Measurements from ENCODE around the gene AFAP1. TPM values are rescaled to one million over a fixed set of nuclear protein-coding genes. Genes with fewer than 3 reads are reported as not detected.
A peak's percentile ranks its signal among the peaks of the same experiment; 100 is the strongest.

Gene AFAP1
- total and polyA plus RNA-seq, 2 experiments from 2014 or later = 10.5 to 31.9 TPM

DNA sequence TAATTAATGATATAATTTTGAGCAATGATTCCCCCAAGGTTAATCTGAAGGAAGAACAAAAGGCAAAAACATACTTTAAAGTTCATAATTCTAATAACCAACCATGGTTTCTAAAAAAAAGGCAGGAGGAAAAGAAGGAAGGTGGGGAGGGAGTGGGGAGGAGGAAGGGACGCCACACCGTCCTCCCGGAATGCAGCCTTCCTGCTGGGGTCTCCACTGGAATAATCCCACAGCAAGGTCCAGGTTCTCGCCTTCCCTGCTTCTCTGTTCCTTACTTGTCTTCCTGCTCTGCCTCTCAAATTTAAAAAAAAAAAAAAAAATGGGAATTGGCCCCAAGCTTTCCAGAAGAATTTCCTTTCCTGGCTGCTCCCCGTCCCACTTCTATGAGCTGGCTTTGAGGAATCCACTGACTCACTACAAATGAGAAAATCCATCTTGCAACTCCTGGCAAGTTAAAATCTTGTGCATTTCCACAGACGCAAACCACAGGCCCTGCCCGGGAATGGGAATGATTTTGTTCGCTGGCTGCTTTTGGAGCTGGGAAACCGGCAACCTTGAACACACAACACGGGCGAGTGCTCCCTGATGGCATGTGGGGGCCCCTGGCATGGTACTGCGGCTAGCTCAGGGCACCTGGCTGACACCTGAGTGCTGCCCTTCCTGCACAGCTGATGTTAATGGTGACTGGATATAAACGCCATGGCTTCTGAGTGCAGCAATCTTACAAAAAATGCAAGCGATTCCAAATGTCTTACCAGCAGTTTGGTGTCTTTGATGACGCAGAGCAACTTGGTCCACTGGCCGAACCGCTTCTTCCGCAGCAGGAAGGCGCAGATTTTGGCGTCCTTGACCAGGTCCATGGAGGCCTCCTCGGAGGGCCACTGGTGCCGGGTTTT, 97.0 kb downstream of the AFAP1 start:
- H3K27me3 ChIP-seq = no peaks in the 10 kb centered on the region
- no peak overlapping the region for H3K27ac ChIP-seq
- H3K4me1 ChIP-seq (ENCODE audit: low read depth) = no peaks in the 10 kb centered on the region
- no peak overlapping the region for H3K4me3 ChIP-seq
- DNase-seq (ENCODE audit: low read depth in 1 of 2, low spot score in 1 of 2) = peak in 1 of 2 donors; percentile 99
- no peak for TF ChIP-seq CTCF (IDR thresholded peaks at IDR 0.05; ENCODE audit: low read depth, low read length)
- no peaks in the 10 kb centered on the region for H3K9me3 ChIP-seq (ENCODE audit: low read depth)
- no peaks in the 10 kb centered on the region for H3K36me3 ChIP-seq

- no peaks in the 10 kb centered on the region for H3K4me1 ChIP-seq (ENCODE audit: low read depth)
- H3K27me3 ChIP-seq = no peaks in the 10 kb centered on the region
- no peak for TF ChIP-seq CTCF (IDR thresholded peaks at IDR 0.05; ENCODE audit: low read depth, low read length)
- no peaks in the 10 kb centered on the region for H3K36me3 ChIP-seq
- DNase-seq (ENCODE audit: low read depth in 1 of 2, low spot score in 1 of 2) = no peak
- H3K9me3 ChIP-seq (ENCODE audit: low read depth) = no peaks in the 10 kb centered on the region
- H3K4me3 ChIP-seq = no peak overlapping the region
- H3K27ac ChIP-seq = no peak overlapping the region
Observed at GRCh38 chr4:7841894-7842293, 97.8 kb downstream of the AFAP1 start.

DNA sequence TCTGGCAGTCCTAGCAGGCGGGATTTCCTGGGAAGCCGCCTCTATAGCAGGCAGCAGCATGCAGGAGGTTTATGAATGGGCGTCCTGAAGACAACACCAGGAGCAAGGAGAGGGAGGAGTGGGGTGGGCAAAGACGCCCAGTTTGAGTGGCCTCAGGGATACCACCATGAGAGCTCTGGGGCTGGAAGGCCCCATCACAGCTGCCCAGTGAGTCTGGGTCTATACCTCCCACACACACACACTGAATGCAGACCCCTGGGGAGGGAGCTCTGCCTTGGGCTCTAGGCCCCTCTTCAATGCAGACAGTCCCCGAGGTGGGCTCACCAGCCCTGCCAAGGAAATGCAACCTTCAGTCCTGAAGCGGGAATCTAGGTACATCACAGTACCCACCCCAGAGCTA, 98.6 kb downstream of the AFAP1 start:
- H3K36me3 ChIP-seq = peaks cover 2% of the 10 kb centered on the region
- H3K9me3 ChIP-seq (ENCODE audit: low read depth) = no peaks in the 10 kb centered on the region
- H3K27me3 ChIP-seq = no peaks in the 10 kb centered on the region
- no peak for TF ChIP-seq CTCF (IDR thresholded peaks at IDR 0.05; ENCODE audit: low read depth, low read length)
- no peak overlapping the region for H3K27ac ChIP-seq
- no peaks in the 10 kb centered on the region for H3K4me1 ChIP-seq (ENCODE audit: low read depth)
- DNase-seq (ENCODE audit: low read depth in 1 of 2, low spot score in 1 of 2) = no peak
- no peak overlapping the region for H3K4me3 ChIP-seq

DNA sequence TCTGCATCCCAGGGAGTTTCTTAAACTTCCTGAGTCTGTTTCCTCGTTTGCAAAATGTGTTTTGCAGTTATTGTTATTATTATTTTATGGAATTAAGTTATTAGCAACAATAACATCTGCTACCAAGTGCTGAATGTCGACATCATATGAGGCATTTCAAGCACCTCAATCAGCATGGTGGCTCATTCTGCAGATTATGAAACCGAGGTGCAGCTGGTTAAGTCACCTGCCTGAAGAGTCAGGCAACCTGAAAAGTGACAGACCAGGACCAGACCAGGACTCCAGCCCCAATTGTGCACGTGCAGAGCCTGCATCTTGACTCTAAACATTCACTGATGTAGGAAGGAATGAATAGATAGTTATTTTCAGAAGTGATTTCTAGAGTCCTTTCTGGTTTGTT, 99.8 kb downstream of the AFAP1 start:
- Histone ChIP-seq H3K4me3 (no peak overlapping the region), H3K4me1 (ENCODE audit: low read depth) (no peaks in the 10 kb centered on the region), H3K9me3 (ENCODE audit: low read depth) (no peaks in the 10 kb centered on the region), H3K36me3 (peaks cover 2% of the 10 kb centered on the region), H3K27ac (no peak overlapping the region), H3K27me3 (no peaks in the 10 kb centered on the region)
- TF ChIP-seq CTCF (IDR thresholded peaks at IDR 0.05; ENCODE audit: low read depth, low read length) = no peak
- no peak for DNase-seq (ENCODE audit: low read depth in 1 of 2, low spot score in 1 of 2)

DNA sequence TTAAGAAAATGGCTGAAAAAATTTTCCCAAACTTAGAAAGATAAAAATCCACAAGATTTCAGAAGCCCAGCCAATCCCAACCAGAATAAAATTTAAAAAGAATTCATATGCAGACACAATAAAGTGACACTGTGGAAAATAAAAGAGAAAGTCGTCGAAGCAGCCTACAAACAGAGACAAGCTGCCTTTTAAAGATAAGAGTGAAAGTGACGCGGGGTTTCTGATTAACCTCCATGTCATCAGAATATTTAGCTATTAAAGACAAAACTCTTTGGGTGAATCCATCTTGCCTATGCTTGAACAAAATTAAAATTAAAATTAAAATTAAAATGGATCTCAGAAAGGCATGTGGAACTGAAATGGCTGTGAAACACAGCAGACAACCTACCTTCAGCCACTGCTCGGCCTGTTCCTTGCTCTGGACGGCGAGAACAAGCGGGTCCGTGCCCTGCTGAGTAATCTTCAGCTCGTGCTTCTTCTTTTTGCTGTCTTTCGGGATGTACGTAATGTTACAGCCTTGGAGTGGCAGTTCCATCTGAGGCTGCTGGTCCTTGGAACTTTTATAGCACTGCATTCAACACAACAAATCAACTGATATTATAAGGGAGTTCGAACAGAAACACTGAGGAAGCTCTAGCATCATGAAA, 101.4 kb downstream of the AFAP1 start:
- Histone ChIP-seq H3K9me3 (ENCODE audit: low read depth) (no peaks in the 10 kb centered on the region), H3K27ac (no peak overlapping the region), H3K4me1 (ENCODE audit: low read depth) (no peaks in the 10 kb centered on the region), H3K36me3 (peaks cover 2% of the 10 kb centered on the region), H3K4me3 (no peak overlapping the region), H3K27me3 (no peaks in the 10 kb centered on the region)
- no peak for TF ChIP-seq CTCF (IDR thresholded peaks at IDR 0.05; ENCODE audit: low read depth, low read length)
- no peak for DNase-seq (ENCODE audit: low read depth in 1 of 2, low spot score in 1 of 2)

Data from cardiac muscle cell (in vitro differentiated cells and primary cell).